Left lung (tissue), 10 donors: ENCODE measurements around the gene ANKS1B. TPM values are rescaled to one million over a fixed set of nuclear protein-coding genes. Genes with fewer than 3 reads are reported as not detected.

Experiments used
- ATAC-seq: fragments of 200-7000 bp; cut with Tn5 transposase; one replicate; pipeline ENCODE4 v1.9.1; 2020; ENCODE audit warnings: moderate library complexity
- DNase-seq, 4 donors: peaks; one replicate each; pipeline ENCODE4 v3.0.0-alpha.2; 2013 to 2020
- H3K27ac ChIP-seq, 2 donors: fragments of 200-600 bp; sonication (generic) in 1 of 2; one replicate each; pipeline versions ENCODE4 v1.5.0 to v1.8.0; 2020 to 2021
- H3K27me3 ChIP-seq, 2 donors: fragments of 200-600 bp; sonication (generic) in 1 of 2; one replicate each; pipeline versions ENCODE4 v1.5.0 to v1.8.0; 2020 to 2021
- H3K36me3 ChIP-seq, 2 donors: fragments of 200-600 bp; sonication (generic) in 1 of 2; one replicate each; pipeline versions ENCODE4 v1.5.0 to v1.8.0; 2020 to 2021
- H3K4me1 ChIP-seq, 2 donors: fragments of 200-600 bp; one replicate each; pipeline ENCODE4 v1.8.0; 2021
- H3K4me3 ChIP-seq, 2 donors: fragments of 200-600 bp; sonication (generic) in 1 of 2; one replicate each; pipeline versions ENCODE4 v1.5.0 to v1.8.0; 2020 to 2021; ENCODE audit warnings: mild to moderate bottlenecking in 1 of 2
- H3K9me3 ChIP-seq, 2 donors: fragments of 200-600 bp; sonication (generic) in 1 of 2; one replicate each; pipeline versions ENCODE4 v1.5.0 to v1.8.0; 2020 to 2021
- CTCF ChIP-seq, 2 donors: fragments of 200-600 bp; sonication (generic) in 1 of 2; IDR thresholded peaks; one replicate each; pipeline versions ENCODE4 v1.5.0 to v1.8.0; 2021; ENCODE audit warnings: antibody characterized with exemption in 2 of 2
- intact Hi-C, 2 donors: fragments of 100-400 bp; cut with DNase I; formaldehyde crosslinking; loops; one replicate each; pipeline versions ENCODE4 v1.11.2 to v1.14.2; 2022
- polyA plus RNA-seq, 6 donors: library from polyadenylated mRNA; unstranded; fragments of 120-200 nt; gene quantifications; one replicate each; pipeline ENCODE4 v1.2.1, GENCODE V29; 2013; ENCODE audit not compliant: insufficient read length in 6 of 6
- total RNA-seq, 2 donors: library from RNA; stranded (reverse); fragmentation: NEBNext Ultra II Directional; extraction: Animal tissue kit (Norgen Biotek cat#: 25700); gene quantifications; one replicate each; pipeline ENCODE4 v1.2.1, GENCODE V29; 2021
- donor health status: DM: no; HTN: yes; CAD: no.
- donor health status: DM: no; HTN: no; CAD: no.

Gene ANKS1B
- total and polyA plus RNA-seq, 8 donors: 4.9 to 31.8 (median 14.9) TPM

- H3K4me3 ChIP-seq: no peak overlapping the region
- ATAC-seq (peak; percentile 27), DNase-seq (no peak)
- H3K4me1 ChIP-seq: no peaks in the 10 kb centered on the region
- H3K27ac ChIP-seq: no peak overlapping the region
- H3K27me3 ChIP-seq: no peaks in the 10 kb centered on the region
- TF ChIP-seq CTCF (IDR thresholded peaks at IDR 0.05): no peak
- intact Hi-C loops: no loop called here
- H3K36me3 ChIP-seq: no peaks in the 10 kb centered on the region
- peaks cover 0 to 34% of the 10 kb centered on the region in 2 donors for H3K9me3 ChIP-seq
These were observed 529.2 kb downstream of the ANKS1B start for GRCh38 chr12:99455350-99456035.

- intact Hi-C loops: no loop called here
- ATAC-seq (no peak), DNase-seq (no peak)
- no peak overlapping the region for H3K27ac ChIP-seq
- H3K36me3 ChIP-seq: no peaks in the 10 kb centered on the region
- H3K27me3 ChIP-seq: no peaks in the 10 kb centered on the region
- no peak for TF ChIP-seq CTCF (IDR thresholded peaks at IDR 0.05)
- H3K4me3 ChIP-seq: no peak overlapping the region
- peaks cover 0 to 29% of the 10 kb centered on the region in 2 donors for H3K9me3 ChIP-seq
- H3K4me1 ChIP-seq: no peaks in the 10 kb centered on the region
These were observed 530.1 kb downstream of the ANKS1B start for GRCh38 chr12:99454539-99455172.

- no peak overlapping the region for H3K4me3 ChIP-seq
- DNase-seq: no peak
- no peak overlapping the region for H3K27ac ChIP-seq
- TF ChIP-seq CTCF (IDR thresholded peaks at IDR 0.05): no peak
- H3K36me3 ChIP-seq: no peaks in the 10 kb centered on the region
- intact Hi-C loops: no loop called here
- no peak for ATAC-seq
- H3K4me1 ChIP-seq: no peaks in the 10 kb centered on the region
- peaks cover 0 to 27% of the 10 kb centered on the region in 2 donors for H3K9me3 ChIP-seq
- H3K27me3 ChIP-seq: no peaks in the 10 kb centered on the region
These were observed 530.7 kb downstream of the ANKS1B start for GRCh38 chr12:99453836-99454538.

GRCh38 chr12:99450036-99450630 lies 534.6 kb downstream of the ANKS1B start:
- Histone ChIP-seq H3K4me1 (no peaks in the 10 kb centered on the region), H3K36me3 (no peaks in the 10 kb centered on the region), H3K4me3 (no peak overlapping the region), H3K27ac (no peak overlapping the region), H3K27me3 (no peaks in the 10 kb centered on the region), H3K9me3 (peaks cover 0 to 9% of the 10 kb centered on the region in 2 donors)
- DNase-seq: no peak
- intact Hi-C loops: no loop called here
- no peak for ATAC-seq
- TF ChIP-seq CTCF (IDR thresholded peaks at IDR 0.05): no peak

- no peaks in the 10 kb centered on the region for H3K27me3 ChIP-seq
- DNase-seq (no peak), ATAC-seq (no peak)
- no peak for TF ChIP-seq CTCF (IDR thresholded peaks at IDR 0.05)
- peaks cover 0 to 7% of the 10 kb centered on the region in 2 donors for H3K9me3 ChIP-seq
- H3K4me1 ChIP-seq: no peaks in the 10 kb centered on the region
- no peak overlapping the region for H3K4me3 ChIP-seq
- no peaks in the 10 kb centered on the region for H3K36me3 ChIP-seq
- intact Hi-C loops: no loop called here
- no peak overlapping the region for H3K27ac ChIP-seq
These were observed 539.8 kb downstream of the ANKS1B start for GRCh38 chr12:99444859-99445316.
